HG02588 (cell line): Measurements from ENCODE around the gene NDFIP1.
"Not testable (repeated sequence)": the region's sequence is repeated elsewhere in the genome, so short reads cannot be mapped to it uniquely, and the experiment has no call there.

ENCODE experiments used
- ATAC-seq: cut with Tn5 transposase; IDR thresholded peaks from one replicate; pipeline ENCODE4 v1.9.1; 2021; ENCODE audit warnings: mild to moderate bottlenecking, moderate library complexity; ENCODE audit not compliant: unreplicated experiment

Gene NDFIP1

DNA sequence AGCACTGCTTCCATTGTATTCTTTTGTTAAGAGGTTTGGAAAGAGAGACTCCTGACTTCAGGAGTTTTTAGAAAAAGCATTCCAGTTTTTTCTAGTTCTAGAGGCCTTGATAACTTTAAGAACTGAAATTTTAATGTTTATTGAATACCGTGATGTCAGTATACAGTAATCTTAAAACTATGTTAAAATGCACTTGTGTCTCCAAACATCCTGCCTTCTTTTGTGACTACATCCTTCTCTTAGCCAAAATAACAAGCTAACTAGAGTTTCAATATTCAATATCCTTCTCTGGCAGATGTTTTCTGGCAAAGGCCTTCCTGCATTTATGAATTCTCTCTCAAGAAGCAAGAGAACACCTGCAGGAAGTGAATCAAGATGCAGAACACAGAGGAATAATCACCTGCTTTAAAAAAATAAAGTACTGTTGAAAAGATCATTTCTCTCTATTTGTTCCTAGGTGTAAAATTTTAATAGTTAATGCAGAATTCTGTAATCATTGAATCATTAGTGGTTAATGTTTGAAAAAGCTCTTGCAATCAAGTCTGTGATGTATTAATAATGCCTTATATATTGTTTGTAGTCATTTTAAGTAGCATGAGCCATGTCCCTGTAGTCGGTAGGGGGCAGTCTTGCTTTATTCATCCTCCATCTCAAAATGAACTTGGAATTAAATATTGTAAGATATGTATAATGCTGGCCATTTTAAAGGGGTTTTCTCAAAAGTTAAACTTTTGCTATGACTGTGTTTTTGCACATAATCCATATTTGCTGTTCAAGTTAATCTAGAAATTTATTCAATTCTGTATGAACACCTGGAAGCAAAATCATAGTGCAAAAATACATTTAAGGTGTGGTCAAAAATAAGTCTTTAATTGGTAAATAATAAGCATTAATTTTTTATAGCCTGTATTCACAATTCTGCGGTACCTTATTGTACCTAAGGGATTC lies 43.1 kb downstream of the NDFIP1 start:
- no peak for ATAC-seq

DNA sequence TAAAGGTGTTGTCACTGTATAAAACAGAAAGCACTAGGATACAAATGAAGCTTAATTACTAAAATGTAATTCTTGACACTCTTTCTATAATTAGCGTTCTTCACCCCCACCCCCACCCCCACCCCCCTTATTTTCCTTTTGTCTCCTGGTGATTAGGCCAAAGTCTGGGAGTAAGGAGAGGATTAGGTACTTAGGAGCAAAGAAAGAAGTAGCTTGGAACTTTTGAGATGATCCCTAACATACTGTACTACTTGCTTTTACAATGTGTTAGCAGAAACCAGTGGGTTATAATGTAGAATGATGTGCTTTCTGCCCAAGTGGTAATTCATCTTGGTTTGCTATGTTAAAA lies 43.8 kb downstream of the NDFIP1 start:
- ATAC-seq = no peak

DNA sequence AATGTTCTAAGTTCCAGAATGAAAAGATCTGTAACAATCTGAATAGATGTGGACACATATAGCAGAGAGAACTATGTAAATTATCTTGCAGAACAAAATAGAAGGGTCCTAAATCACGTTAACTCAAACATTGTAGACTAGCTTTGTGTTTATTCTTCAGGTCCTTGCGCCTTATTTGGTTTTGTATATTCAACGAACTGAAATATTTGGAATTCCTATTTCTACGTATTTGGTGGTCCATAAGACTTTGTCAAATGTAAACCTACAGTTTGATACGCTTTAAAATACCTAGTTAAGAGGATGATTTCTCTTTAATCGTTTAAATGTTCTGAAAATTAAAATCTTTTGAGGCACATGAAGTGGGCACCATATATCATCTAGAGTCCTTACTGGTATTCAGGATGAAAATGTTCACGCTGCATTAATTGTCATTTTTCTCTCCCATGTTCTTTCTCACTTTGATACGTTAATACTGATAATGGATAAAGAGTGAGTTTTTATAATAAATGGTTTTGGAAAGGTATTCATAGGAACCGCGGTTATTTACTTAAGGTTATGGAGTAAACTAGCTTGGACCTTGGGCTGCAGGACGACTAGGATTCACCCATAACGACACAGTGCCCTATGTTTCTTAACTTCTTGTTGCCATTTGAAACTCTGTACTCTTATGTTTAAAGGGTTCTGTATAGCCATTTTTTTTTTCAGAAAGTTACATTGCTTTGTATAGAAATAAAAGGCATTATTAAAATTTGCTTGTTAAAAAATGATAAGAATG lies 45.3 kb downstream of the NDFIP1 start:
- no peak for ATAC-seq

DNA sequence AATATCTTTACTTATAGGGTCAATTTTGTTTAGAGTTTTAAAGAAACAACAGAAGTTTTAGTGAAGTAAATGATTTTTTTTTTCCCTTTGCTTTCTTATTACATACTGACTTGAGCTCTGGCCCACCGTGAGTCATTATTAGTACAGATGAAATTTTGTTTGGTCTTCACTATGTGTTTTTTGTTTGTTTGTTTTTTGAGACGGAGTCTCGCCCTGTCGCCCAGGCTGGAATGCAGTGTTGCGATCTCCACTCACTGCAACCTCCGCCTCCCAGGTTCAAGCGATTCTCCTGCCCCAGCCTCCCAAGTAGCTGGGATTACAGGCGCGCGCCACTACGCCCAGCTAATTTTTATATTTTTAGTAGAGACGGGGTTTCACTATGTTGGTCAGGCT lies 45.9 kb downstream of the NDFIP1 start:
- not testable (repeated sequence) for ATAC-seq

DNA sequence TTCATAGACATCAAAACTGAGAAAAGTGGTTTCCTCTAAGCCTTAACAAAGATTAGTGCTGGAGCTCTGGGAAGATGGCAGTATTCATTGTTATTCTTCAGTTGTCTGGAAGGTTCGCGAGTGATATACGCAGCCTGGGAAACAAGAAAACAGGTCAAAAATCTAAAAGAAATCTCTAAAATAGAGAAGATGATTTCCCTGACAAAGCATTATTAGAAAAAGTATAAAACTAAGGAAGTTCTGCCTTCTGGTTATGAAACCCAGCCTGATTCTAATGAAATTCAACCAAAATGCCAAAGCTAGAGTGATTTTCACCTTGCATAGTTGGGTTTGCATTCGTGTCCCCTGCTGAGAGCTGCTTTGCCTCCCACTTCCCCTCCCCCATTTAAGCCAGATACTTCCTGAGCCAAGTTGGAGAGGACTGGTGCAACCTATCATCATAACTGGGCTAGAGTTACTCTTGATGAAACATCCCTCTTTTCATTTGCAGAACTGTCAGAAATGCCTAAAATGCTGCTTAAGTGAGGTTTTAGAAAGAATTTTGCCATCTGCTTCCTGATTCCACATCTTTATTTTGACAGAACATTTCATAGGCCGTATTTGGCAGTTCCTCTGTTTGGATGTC lies 48.4 kb downstream of the NDFIP1 start:
- ATAC-seq = no peak

DNA sequence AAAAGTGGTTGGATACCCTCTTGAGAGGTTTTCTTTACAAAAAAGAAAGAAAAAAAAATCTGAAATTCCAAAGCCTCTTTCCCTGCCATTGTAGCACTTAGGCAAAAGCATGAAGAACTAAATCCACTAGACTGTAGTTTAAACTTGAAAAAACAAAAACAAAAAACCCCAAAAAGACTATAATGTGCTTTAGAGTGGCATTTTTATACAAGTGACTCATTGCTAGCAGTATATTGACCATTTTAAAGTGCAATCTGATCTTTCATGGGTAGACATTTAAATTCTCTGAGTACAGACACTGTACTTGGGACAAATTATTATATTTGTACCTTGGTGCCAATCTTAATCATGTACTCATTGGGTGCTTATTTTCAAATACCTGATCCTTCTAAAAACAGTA lies 50.8 kb downstream of the NDFIP1 start:
- ATAC-seq = no peak

DNA sequence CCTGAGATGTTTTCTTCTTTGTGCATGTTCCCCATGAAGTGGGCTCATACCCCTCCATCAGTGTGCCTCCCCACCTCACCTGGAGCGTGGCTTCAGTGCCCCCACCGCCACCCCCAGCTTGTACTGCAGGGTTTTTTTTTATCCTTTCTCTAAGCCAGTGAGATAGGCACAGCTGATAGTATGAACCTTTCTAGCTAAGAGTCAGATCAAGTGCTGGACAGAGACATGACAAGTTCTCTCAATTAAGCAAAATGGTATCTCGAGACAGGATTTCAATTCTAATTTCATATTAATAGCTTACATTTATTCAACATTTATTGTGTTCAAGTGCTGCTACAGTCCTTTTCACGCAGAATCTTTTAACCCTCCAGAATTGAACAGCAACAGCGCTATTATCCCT lies 55.7 kb downstream of the NDFIP1 start:
- ATAC-seq = no peak

DNA sequence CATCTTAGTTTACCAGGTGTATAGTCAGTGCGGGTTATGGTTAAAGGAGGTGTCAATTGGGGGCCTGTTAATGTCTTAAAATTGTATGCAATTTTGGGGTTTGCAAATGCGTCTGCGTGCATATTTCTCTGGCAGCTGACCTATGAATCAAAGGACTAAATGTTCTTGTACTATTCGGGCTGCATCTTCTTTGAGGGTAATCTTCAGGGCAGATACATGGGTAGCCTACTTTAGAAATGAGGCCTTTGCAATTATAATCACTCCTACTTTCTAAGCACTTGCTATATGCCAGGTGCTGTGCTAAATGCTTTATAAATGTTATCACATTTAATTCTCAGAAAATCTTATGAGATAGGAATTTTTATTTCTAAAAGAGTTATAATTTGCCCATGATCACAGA lies 58.2 kb downstream of the NDFIP1 start:
- ATAC-seq = no peak

DNA sequence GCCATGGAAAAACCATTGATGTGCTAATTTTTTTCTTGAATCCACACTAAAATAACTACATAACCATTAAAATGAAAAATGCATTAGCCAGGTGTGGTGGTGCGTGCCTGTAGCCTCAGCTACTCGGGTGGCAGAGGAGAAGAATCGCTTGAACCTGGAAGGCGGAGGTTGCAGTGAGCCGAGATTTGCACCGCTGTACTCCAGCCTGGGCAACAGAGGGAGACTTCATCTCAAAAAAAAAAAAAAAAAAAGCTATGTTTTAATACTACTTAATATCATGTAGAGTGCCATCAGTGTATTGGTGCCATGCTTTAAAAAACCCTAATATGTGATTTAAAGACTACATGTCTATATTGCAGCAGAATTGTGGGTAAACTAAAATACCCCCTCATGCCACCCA lies 58.9 kb downstream of the NDFIP1 start:
- ATAC-seq = no peak

DNA sequence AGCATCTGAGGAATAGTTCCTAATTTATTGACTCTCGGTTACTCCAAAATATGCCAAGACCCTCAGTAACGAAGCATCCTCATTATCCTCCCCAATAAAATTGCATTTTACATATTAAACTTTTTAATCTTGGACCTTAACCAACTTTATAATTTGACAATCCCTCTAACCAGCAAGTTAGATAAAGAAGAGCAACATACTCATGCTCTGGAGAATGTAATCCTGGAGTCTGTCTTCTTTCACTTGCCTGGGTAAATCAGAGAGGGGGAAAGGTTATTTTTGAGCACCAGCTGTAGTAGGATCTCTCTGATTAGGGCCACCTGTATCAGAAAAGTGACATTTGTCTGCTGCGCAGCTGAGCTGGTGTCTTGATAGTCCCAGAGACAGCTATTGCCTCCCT lies 59.8 kb downstream of the NDFIP1 start:
- ATAC-seq = no peak

DNA sequence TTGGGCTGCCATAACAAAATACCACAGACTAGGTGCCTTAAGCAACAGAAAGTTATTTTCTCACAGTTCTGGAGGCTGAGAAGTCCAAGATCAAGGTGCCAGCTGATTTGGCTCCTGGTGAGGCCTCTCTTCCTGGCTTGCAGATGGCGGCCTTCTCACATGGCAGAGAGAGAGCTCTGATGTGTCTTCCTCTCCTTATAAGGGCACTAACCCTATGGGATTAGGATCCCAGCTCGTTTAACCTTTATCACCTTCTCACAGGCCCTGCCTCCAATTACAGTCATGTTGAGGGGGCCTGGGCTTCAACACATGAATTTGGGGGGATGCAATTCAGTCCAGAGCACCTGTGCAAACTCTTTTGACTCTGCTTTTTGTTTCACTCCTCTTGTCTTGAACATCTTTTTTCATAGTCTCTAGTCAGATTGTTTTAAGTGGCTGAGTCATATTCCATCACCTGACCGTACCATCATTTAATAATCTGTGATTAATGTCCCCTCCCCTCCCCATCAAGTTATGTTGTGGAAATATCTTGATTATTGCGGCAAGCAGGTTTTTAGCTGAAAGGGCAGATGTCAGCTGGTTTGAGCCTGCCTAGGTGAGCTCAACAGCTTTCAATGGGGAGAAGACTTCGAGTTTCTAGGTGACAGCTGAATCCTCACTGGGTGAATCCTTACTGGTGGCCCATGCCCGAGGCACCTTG lies 61.8 kb downstream of the NDFIP1 start:
- no peak for ATAC-seq

DNA sequence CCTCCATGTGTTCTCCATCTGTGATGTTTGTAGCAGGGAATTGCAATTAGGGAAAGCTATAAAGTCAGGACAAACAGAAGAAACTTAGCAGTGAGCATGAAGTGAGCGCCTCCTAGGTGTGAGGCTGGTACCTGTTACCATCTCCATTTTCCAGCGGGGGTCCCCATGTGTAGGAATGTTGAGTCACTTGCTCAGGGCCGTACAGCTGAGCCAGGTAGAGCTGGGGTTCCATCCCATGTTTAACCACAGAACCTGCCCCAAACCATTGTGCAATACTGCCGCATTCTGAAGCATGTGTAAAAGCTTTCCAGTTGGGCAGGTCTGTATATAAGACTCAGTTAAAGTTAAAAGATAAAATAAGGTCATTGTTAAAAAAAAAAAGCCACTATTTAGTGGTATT lies 62.7 kb downstream of the NDFIP1 start:
- no peak for ATAC-seq

DNA sequence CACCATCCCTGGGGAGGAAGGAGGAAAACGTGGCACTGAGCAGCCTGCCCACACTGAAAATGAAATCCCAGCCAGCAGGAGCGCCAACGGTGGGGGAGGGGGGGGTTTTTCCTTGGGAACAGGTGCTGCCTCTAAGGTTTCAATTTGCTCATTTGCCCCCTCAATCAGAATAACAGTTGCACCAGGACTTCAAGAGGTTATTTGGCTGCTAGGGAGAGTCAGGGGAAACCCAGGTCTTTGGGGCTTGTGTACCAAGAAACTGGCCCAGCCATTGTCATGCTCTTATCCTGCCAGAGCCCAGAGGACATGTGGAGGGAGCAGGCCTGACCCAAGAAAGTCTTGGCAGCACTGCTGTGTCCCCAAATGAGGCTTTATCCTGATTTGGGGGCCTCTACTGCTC lies 66.5 kb downstream of the NDFIP1 start:
- ATAC-seq = no peak

DNA sequence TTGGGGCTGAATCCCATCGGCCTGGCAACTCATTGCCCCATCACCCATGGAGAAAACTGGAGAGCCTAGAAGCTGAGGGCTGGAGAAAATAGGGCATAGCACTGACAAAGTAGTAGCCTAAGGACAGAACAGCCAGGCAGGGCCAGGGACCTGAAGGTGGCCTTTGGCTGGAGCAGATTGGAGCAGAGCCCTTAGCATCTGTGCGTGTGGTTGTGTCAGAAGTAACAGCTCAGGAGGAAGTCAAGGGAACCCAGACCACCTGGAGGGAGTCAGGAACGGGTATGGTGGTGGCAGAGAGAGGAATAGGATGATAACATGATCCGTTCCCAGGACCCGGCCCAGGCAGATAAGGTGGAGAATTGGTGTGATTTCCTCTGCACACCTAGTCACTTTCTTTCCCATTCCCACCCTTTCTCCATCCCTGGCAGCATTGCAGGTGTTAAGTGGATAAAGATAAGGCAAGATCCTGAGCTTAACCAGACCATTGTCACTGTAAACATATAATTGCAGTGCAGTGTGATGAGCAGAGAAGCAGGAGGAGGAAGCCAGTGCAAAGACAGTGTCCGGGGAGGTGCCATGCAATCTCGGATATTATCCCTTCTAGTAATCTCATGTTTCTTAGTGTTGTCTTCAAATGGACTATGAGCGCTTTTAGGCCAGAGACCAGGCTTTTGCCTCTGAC lies 67.0 kb downstream of the NDFIP1 start:
- ATAC-seq = no peak

DNA sequence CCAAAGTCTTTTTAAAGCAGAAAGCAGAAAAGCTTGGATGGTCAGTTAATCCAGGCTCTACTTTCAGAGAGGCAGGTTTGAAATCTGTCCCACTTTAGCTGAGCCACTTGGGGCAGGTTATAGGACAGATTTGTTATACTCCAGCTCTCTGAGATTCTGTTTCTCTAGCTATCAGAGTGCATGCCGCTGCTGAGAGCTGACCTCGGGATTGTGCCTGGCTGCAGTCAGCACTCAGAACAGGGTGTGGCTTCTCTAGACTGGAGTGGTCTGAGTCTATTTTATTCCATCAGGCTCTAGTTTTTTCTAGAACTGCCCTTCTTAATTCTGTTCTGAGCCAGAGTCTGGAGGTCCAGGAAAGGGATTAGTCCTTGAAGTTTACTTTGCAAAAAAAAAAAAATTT lies 67.7 kb downstream of the NDFIP1 start:
- no peak for ATAC-seq

DNA sequence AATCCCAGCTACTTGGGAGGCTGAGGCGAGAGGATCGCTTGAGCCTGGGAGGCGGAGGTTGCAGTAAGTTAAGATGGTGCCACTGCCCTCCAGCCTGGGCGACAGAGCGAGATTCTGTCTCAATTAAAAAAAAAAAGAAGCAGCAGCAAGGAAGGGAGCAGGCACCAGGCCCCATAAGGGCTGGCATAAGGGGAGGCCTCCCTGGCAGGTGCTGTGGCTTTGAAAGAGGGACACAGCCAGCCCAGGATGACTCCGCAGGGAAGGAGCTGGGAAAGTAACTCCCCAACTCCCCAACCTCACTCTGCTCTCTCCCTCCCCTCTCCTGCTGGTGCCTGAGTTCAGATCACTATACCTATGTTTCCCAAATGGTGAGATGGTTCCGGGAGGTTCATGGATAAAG lies 70.1 kb downstream of the NDFIP1 start:
- no peak for ATAC-seq

DNA sequence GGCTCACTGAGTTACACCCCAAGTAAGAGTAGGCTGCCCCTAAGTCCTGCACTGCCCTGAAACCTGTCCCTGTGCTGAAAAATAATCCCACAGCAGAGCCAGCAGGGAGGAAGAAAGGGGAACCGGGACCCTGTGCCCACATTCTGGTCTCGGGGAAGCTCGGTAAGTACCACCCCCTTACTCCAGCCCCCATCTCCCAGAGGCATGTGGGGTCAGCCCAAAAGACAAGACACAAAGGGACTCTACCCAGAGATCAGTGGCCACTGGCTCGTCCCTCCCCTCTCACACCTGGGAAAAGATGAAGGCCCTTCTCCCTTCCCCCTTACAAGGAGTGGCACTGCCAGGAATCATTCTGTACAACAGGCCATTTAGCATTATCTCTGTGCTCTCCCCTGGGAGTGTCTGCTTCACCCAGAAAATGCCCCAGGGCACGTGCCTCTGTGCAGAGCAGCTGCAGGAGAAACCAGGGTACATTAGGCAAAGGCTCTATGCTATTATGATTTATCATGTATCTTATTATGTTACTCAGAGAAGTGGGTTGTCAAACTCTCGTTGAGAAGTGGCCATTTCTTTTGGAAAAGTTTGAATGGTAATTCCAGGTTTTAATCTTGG lies 71.3 kb downstream of the NDFIP1 start:
- no peak for ATAC-seq

DNA sequence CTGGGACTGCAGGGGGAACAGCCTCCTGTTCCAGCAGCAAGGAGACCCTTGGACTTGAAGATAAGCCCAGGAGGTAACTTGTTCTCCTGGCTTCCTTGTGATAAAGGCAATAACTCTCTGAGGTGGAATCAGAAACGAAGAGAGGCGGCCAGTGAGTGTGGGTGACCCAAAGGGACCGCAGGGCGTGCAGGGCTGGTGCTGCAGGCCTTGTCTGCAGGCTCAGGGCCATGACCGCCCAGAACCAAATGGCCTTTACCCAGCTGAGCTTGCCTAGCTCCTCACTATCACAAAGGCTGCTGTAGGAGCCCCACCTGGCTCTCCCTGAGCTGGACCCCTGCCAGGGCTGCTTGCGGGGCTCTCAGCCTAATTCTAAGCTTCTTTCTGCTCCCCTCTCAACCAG lies 72.5 kb downstream of the NDFIP1 start:
- no peak for ATAC-seq

DNA sequence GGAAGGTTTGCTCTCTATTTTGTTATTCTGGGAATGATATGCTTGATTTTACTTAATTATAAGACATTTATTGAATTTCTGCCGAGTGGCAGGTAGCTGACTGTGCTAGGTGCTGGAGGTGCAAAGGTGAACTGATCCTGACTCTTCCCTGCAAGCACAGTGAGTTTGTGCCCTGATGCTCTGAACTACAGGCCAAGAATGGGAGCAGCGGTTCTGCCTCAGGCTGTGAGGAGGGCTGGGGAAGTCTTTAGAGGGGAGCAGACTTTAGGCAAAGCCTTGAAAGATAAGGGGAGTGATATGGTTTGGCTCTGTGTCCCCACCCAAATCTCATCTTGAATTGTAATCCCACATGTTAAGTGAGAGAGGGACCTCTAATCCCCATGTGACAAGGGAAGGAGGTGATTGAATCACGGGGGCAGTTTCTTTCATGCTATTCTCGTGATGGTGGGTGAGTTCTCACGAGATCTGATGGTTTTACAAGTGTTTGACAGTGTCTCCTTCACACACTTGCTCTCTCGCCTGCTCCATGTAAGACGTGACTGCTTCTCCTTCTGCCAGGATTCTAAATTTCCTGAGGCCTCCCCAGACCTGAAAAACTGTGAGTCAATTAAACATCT lies 73.1 kb downstream of the NDFIP1 start:
- no peak for ATAC-seq

DNA sequence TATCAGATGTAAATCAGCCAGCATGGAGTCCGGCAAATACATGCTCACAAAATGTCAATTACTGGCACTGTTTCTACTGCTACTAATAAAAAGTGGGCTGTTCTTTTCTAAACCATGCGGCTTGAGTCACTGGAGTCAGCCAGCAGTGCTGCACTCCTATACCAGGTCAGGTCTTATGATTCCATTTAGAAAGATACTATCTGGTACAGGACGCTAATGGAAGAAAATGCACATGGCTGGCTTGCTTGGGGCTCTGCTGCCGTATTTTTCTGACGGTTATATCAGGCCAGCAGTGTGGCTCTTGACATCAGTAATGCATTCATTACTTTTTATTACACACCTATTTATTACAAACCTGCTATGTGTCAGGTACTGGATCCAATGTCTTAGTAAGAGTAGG lies 74.3 kb downstream of the NDFIP1 start:
- ATAC-seq = no peak
